Nephron progenitor cell (in vitro differentiated cells): ENCODE measurements around the gene PLB1.

Experiments used
- DNase-seq: peaks from one replicate; pipeline ENCODE4 v3.0.0; 2021
- H3K27ac Mint-ChIP-seq: 2 replicates; pipeline ENCODE4 v1.8.0; 2021; ENCODE audit warnings: mild to moderate bottlenecking, moderate library complexity, mixed read lengths
- H3K27me3 Mint-ChIP-seq: 2 replicates; pipeline ENCODE4 v1.8.0; 2021; ENCODE audit warnings: mild to moderate bottlenecking, low read depth, mixed read lengths; ENCODE audit not compliant: poor library complexity
- H3K36me3 Mint-ChIP-seq: 2 replicates; pipeline ENCODE4 v1.8.0; 2021; ENCODE audit warnings: low read depth, mixed read lengths
- H3K4me1 Mint-ChIP-seq: 2 replicates; pipeline ENCODE4 v1.8.0; 2021; ENCODE audit warnings: mixed read lengths
- H3K4me3 Mint-ChIP-seq: 2 replicates; pipeline ENCODE4 v1.8.0; 2021; ENCODE audit warnings: mild to moderate bottlenecking, moderate library complexity, mixed read lengths
- H3K9me3 Mint-ChIP-seq: 2 replicates; pipeline ENCODE4 v1.8.0; 2021; ENCODE audit warnings: mild to moderate bottlenecking, moderate library complexity, mixed read lengths
- TF ChIP-seq, protein P1 (sequence below): fragments of 200-600 bp; sonication (generic); IDR thresholded peaks from 2 replicates; pipeline ENCODE4 v1.5.0; 2021; ENCODE audit warnings: antibody characterized with exemption

PLB1 gene

DNA sequence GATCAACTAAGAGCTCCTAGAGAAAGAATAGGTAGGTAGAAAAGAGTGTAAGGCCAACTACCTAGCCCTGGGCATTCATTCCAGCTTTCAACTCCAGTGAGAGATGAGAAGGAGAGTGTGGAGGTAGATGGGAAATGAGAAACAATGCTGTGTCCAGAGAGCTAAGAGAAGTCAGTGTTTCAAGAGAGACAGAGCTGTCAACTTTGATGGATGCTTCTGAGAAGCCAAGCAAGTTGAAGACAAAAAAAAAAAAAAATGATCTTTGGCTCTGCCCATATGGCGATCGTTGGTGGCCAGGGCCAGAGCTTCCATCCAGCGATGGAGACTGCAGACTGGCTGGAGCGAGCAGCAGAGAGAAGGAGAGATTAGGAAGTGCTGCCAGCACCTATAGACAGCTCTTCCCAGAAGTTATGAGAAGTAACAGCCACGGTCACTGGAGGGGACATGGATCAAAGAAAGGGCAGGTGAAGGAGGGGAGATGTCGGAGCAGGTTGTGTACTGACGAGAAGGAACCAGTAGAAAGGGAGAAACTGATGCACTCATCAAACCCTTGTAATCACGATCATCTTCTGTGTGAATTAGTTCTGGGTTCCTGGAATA, 143.3 kb downstream of the PLB1 start:
- H3K36me3 Mint-ChIP-seq = no peaks in the 10 kb centered on the region
- H3K27me3 Mint-ChIP-seq = peaks cover 16% of the 10 kb centered on the region
- peaks cover 60% of the 10 kb centered on the region for H3K4me1 Mint-ChIP-seq
- TF ChIP-seq, protein P1, sequence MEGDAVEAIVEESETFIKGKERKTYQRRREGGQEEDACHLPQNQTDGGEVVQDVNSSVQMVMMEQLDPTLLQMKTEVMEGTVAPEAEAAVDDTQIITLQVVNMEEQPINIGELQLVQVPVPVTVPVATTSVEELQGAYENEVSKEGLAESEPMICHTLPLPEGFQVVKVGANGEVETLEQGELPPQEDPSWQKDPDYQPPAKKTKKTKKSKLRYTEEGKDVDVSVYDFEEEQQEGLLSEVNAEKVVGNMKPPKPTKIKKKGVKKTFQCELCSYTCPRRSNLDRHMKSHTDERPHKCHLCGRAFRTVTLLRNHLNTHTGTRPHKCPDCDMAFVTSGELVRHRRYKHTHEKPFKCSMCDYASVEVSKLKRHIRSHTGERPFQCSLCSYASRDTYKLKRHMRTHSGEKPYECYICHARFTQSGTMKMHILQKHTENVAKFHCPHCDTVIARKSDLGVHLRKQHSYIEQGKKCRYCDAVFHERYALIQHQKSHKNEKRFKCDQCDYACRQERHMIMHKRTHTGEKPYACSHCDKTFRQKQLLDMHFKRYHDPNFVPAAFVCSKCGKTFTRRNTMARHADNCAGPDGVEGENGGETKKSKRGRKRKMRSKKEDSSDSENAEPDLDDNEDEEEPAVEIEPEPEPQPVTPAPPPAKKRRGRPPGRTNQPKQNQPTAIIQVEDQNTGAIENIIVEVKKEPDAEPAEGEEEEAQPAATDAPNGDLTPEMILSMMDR = no peak
- no peak overlapping the region for H3K4me3 Mint-ChIP-seq
- no peak for DNase-seq
- H3K27ac Mint-ChIP-seq = no peak overlapping the region
- H3K9me3 Mint-ChIP-seq = no peaks in the 10 kb centered on the region

DNA sequence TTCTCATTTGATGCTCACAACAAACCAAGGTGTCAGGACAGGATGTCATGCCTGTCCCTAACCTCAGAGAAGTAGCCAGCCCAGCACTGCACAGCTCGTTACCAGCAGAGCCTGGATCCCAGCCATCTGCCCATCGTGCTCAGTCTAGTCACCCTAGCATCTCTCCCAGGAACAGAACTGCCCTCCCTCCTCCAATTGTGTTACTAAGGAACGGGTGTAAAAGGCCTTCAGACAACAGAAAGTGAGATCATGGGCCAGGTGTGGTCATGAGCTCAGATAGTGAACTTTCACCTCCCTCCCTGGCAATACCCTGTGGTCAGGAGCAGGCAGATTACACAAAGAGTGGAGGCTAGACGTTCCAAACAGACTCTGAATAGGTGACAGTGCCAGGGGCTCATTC, 144.0 kb downstream of the PLB1 start:
- no peak overlapping the region for H3K4me3 Mint-ChIP-seq
- H3K27me3 Mint-ChIP-seq = peaks cover 16% of the 10 kb centered on the region
- no peaks in the 10 kb centered on the region for H3K9me3 Mint-ChIP-seq
- DNase-seq = no peak
- peaks cover 66% of the 10 kb centered on the region for H3K4me1 Mint-ChIP-seq
- no peaks in the 10 kb centered on the region for H3K36me3 Mint-ChIP-seq
- TF ChIP-seq, protein P1 = no peak
- no peak overlapping the region for H3K27ac Mint-ChIP-seq

DNA sequence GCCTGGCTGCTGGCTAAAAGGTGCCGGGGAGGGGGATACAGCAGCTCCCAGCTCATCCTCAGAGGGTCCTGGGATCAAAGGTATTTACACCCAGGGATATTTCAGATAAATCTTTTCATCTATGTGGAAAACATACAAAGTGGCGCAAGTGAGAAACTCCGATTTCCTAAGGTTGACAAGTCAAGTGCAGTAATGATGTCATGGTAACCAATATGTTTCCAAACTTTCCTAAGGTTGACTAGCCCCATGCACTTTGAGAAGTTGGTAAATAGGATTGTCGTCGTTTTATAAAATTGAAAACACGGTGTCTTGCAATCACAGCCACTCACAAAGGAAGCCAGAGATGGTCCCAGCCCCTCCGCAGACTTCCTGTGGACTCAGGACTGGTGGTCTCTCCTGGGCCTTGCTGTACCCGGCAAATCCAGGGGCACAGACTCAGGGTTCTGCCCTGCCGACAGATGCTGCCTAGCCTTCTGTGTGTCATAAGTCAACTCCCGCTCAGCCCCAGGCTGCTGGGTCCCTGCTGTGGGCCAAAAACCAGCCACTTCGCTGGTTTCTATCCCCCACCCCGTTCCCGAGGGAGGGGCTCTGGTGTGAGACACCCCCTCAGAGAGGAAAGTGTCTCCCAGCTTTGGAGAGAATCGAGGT, 144.5 kb downstream of the PLB1 start:
- TF ChIP-seq, protein P1 = no peak
- H3K4me1 Mint-ChIP-seq = peaks cover 66% of the 10 kb centered on the region
- no peak for DNase-seq
- no peaks in the 10 kb centered on the region for H3K36me3 Mint-ChIP-seq
- peaks cover 16% of the 10 kb centered on the region for H3K27me3 Mint-ChIP-seq
- H3K27ac Mint-ChIP-seq = no peak overlapping the region
- H3K4me3 Mint-ChIP-seq = no peak overlapping the region
- no peaks in the 10 kb centered on the region for H3K9me3 Mint-ChIP-seq

DNA sequence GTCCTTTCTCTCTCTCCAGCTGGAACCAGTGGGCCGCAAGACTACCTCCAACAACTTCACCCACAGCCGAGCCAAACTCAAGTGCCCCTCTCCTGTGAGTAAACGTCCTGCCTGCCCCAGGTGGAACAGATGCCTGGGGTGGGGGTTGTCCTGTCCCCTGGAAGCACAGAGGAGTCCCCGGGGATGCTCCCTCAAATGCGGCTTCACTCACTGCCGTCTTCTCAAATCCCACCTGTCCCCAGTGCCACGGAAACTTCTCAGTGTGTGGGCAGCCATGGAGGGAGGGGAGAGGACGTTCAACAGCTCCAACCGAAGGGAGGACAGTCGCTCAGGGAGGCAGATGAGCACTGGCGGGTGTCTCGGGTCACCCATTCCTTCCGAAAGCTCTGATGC, 145.0 kb downstream of the PLB1 start:
- H3K27me3 Mint-ChIP-seq = peaks cover 16% of the 10 kb centered on the region
- H3K4me1 Mint-ChIP-seq = peaks cover 61% of the 10 kb centered on the region
- H3K27ac Mint-ChIP-seq = no peak overlapping the region
- no peak for DNase-seq
- TF ChIP-seq, protein P1 = no peak
- no peaks in the 10 kb centered on the region for H3K9me3 Mint-ChIP-seq
- H3K4me3 Mint-ChIP-seq = no peak overlapping the region
- H3K36me3 Mint-ChIP-seq = no peaks in the 10 kb centered on the region

DNA sequence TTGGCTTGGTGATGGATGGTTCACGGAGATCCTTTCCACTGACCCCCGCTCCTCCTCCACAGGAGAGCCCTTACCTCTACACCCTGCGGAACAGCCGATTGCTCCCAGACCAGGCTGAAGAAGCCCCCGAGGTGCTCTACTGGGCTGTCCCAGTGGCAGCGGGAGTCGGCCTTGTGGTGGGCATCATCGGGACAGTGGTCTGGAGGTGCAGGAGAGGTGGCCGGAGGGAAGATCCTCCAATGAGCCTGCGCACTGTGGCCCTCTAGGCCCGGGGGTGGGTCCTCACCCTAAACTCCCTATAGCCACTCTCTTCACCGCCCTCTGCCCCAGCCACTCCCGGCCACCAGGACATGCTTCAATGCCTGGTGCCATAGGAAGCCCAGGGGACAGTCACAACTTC, 146.9 kb downstream of the PLB1 start:
- H3K4me1 Mint-ChIP-seq = peaks cover 54% of the 10 kb centered on the region

More for the DNA sequence above, 146.9 kb downstream of the PLB1 start:
- TF ChIP-seq, protein P1 = no peak
- DNase-seq = no peak
- H3K36me3 Mint-ChIP-seq = no peaks in the 10 kb centered on the region
- no peak overlapping the region for H3K27ac Mint-ChIP-seq
- H3K9me3 Mint-ChIP-seq = no peaks in the 10 kb centered on the region
- H3K4me3 Mint-ChIP-seq = no peak overlapping the region
- peaks cover 16% of the 10 kb centered on the region for H3K27me3 Mint-ChIP-seq
